ENCODE data around the gene KCNIP3. TPM values are rescaled to one million over a fixed set of nuclear protein-coding genes. Genes with fewer than 3 reads are reported as not detected.

The KCNIP3 gene
- total RNA-seq, 1 donor from 2014 or later: 0.68 TPM

DNA sequence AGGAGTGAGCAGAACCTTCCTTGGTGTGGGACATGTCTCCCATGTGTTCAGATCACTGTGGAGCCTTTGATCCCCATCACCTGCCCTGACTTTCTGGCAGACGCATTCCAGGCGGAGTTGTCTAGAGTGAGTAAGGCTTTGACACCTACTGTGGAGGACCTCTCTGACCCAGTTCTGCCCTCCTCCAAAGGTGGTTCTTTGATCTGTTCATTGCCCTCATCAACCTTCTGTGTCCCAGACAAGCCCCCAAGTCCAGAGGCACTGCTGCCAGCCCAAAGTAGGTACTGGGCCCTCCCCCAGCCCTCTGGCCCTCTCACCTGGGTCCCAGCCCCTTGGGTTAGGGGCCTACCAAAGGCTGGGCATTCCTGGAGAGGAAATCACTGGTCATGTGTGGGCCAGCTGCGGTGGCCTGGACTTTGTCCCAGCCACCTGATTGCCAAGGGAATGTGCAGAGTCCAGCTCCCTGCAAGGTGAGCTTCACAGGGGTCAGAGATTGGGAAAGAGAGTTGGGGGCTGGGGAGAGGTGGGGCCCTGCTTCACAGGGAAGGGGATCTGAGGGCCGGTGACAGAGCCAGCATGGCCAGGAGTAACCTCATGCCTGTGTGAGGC lies 93.2 kb downstream of the KCNIP3 start:
- Histone ChIP-seq H2AFZ (ENCODE audit: low read depth, low read length) (no peak overlapping the region), H4K20me1 (ENCODE audit: insufficient read depth, low read length) (no peaks in the 10 kb centered on the region), H3K27ac (ENCODE audit: low read depth, low read length) (no peak overlapping the region), H3K4me2 (ENCODE audit: low read length) (no peak overlapping the region), H3K27me3 (ENCODE audit: insufficient read depth, low read length) (peaks cover 2% of the 10 kb centered on the region), H3K36me3 (ENCODE audit: insufficient read depth, low read length) (no peaks in the 10 kb centered on the region), H3K9me3 (ENCODE audit: insufficient read depth, low read depth, low read length) (no peaks in the 10 kb centered on the region), H3K4me3 (ENCODE audit: insufficient read depth, low read depth, low read length) (no peak overlapping the region), H3K79me2 (ENCODE audit: insufficient read depth, low read length) (no peaks in the 10 kb centered on the region), H3K9ac (ENCODE audit: low read length) (no peak overlapping the region), H3K4me1 (ENCODE audit: insufficient read depth, low read length) (no peaks in the 10 kb centered on the region)
- TF ChIP-seq EZH2 (IDR thresholded peaks at IDR 0.05; ENCODE audit: insufficient read depth, low read length): no peak
- TF ChIP-seq, protein P1, sequence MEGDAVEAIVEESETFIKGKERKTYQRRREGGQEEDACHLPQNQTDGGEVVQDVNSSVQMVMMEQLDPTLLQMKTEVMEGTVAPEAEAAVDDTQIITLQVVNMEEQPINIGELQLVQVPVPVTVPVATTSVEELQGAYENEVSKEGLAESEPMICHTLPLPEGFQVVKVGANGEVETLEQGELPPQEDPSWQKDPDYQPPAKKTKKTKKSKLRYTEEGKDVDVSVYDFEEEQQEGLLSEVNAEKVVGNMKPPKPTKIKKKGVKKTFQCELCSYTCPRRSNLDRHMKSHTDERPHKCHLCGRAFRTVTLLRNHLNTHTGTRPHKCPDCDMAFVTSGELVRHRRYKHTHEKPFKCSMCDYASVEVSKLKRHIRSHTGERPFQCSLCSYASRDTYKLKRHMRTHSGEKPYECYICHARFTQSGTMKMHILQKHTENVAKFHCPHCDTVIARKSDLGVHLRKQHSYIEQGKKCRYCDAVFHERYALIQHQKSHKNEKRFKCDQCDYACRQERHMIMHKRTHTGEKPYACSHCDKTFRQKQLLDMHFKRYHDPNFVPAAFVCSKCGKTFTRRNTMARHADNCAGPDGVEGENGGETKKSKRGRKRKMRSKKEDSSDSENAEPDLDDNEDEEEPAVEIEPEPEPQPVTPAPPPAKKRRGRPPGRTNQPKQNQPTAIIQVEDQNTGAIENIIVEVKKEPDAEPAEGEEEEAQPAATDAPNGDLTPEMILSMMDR (IDR thresholded peaks at IDR 0.05; ENCODE audit: insufficient read depth, low read depth, low read length): no peak
- no peak overlapping the region for H3K4me3 Mint-ChIP-seq (ENCODE audit: unreplicated experiment)
- no peak for FAIRE-seq
- no peaks in the 10 kb centered on the region for H3K4me1 Mint-ChIP-seq (ENCODE audit: low read depth, unreplicated experiment)
- DNase-seq (ENCODE audit: low read depth): no peak
- H3K27me3 Mint-ChIP-seq (ENCODE audit: low read depth, unreplicated experiment): peaks cover 44% of the 10 kb centered on the region
- no peak overlapping the region for H3K27ac Mint-ChIP-seq (ENCODE audit: unreplicated experiment)
- peaks cover 11% of the 10 kb centered on the region for H3K9me3 Mint-ChIP-seq (ENCODE audit: unreplicated experiment)
- no peaks in the 10 kb centered on the region for H3K36me3 Mint-ChIP-seq (ENCODE audit: low read depth, unreplicated experiment)

DNA sequence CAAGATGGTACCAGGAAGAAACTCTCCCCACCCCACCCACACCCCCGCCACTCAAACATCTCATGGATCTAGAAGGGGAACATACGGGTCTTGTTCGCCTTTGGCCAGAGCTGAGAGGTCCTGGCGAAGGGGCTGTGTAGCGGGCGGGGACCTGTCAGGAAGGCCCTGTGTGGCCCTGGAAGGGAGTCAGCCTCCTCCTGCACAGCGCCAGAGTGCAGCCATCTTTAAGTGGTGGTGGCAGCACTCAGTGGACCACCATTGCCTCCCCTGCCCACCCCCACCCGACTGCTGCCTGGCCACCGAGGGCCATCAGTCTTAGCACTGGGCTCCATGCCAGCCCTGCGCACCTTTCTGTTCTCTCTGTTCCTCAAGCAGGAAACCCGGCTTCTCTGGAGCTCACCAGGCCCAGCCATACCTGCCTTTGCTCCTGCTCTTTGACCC lies 93.8 kb downstream of the KCNIP3 start:
- Mint-ChIP-seq H3K27me3 (ENCODE audit: low read depth, unreplicated experiment) (peaks cover 49% of the 10 kb centered on the region), H3K4me1 (ENCODE audit: low read depth, unreplicated experiment) (no peaks in the 10 kb centered on the region), H3K9me3 (ENCODE audit: unreplicated experiment) (peaks cover 11% of the 10 kb centered on the region), H3K27ac (ENCODE audit: unreplicated experiment) (no peak overlapping the region), H3K4me3 (ENCODE audit: unreplicated experiment) (no peak overlapping the region), H3K36me3 (ENCODE audit: low read depth, unreplicated experiment) (no peaks in the 10 kb centered on the region)
- no peak overlapping the region for H2AFZ ChIP-seq (ENCODE audit: low read depth, low read length)
- peaks cover 2% of the 10 kb centered on the region for H3K27me3 ChIP-seq (ENCODE audit: insufficient read depth, low read length)
- H3K4me2 ChIP-seq (ENCODE audit: low read length): no peak overlapping the region
- no peak for FAIRE-seq
- DNase-seq (ENCODE audit: low read depth): no peak
- H3K79me2 ChIP-seq (ENCODE audit: insufficient read depth, low read length): no peaks in the 10 kb centered on the region
- H3K27ac ChIP-seq (ENCODE audit: low read depth, low read length): no peak overlapping the region
- H4K20me1 ChIP-seq (ENCODE audit: insufficient read depth, low read length): no peaks in the 10 kb centered on the region
- no peak overlapping the region for H3K9ac ChIP-seq (ENCODE audit: low read length)
- no peaks in the 10 kb centered on the region for H3K36me3 ChIP-seq (ENCODE audit: insufficient read depth, low read length)
- no peaks in the 10 kb centered on the region for H3K4me1 ChIP-seq (ENCODE audit: insufficient read depth, low read length)
- no peak for TF ChIP-seq EZH2 (IDR thresholded peaks at IDR 0.05; ENCODE audit: insufficient read depth, low read length)
- TF ChIP-seq, protein P1 (IDR thresholded peaks at IDR 0.05; ENCODE audit: insufficient read depth, low read depth, low read length): no peak
- H3K9me3 ChIP-seq (ENCODE audit: insufficient read depth, low read depth, low read length): no peaks in the 10 kb centered on the region
- H3K4me3 ChIP-seq (ENCODE audit: insufficient read depth, low read depth, low read length): no peak overlapping the region

DNA sequence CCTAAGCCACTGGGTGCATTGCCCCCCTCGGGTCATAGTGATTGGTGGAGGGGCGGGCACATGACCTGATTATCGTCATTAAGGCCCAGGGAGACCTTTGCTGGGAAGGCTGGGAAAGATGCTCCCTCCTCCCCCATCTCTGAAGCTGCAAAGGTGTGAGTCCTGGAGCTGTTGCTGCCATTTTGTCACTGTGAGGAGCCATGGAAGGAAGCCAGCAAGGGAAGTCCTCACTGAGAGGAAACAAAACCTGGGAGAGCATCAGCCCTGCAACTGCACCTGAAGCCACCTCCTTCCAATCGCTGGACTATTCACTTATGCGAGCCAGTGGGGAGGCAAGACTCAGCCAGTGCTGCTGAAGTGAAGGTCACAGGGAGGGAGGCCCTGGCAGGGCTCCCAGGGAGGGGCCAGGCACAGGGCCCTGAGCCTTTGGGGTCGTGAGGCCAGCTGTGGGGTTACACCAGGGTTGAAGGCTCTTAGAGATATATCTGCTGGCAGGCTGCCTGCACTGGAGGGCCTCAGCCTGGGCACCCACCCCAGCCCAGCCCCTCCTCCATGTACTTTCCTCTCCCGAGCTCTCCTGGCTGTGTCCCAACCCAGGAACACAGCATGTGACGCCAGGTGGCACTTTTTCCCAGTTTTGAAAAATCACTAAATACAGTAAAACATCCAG lies 94.6 kb downstream of the KCNIP3 start:
- no peak overlapping the region for H3K4me3 ChIP-seq (ENCODE audit: insufficient read depth, low read depth, low read length)
- no peak overlapping the region for H3K4me2 ChIP-seq (ENCODE audit: low read length)
- Mint-ChIP-seq H3K4me3 (ENCODE audit: unreplicated experiment) (no peak overlapping the region), H3K9me3 (ENCODE audit: unreplicated experiment) (peaks cover 11% of the 10 kb centered on the region), H3K36me3 (ENCODE audit: low read depth, unreplicated experiment) (no peaks in the 10 kb centered on the region), H3K4me1 (ENCODE audit: low read depth, unreplicated experiment) (no peaks in the 10 kb centered on the region), H3K27ac (ENCODE audit: unreplicated experiment) (no peak overlapping the region), H3K27me3 (ENCODE audit: low read depth, unreplicated experiment) (peaks cover 50% of the 10 kb centered on the region)
- H3K79me2 ChIP-seq (ENCODE audit: insufficient read depth, low read length): no peaks in the 10 kb centered on the region
- no peaks in the 10 kb centered on the region for H3K4me1 ChIP-seq (ENCODE audit: insufficient read depth, low read length)
- no peaks in the 10 kb centered on the region for H3K9me3 ChIP-seq (ENCODE audit: insufficient read depth, low read depth, low read length)
- no peak overlapping the region for H3K27ac ChIP-seq (ENCODE audit: low read depth, low read length)
- FAIRE-seq (no peak), DNase-seq (ENCODE audit: low read depth) (no peak)
- no peaks in the 10 kb centered on the region for H3K36me3 ChIP-seq (ENCODE audit: insufficient read depth, low read length)
- H2AFZ ChIP-seq (ENCODE audit: low read depth, low read length): no peak overlapping the region
- H3K9ac ChIP-seq (ENCODE audit: low read length): no peak overlapping the region
- TF ChIP-seq, protein P1 (IDR thresholded peaks at IDR 0.05; ENCODE audit: insufficient read depth, low read depth, low read length): no peak
- no peak for TF ChIP-seq EZH2 (IDR thresholded peaks at IDR 0.05; ENCODE audit: insufficient read depth, low read length)
- H3K27me3 ChIP-seq (ENCODE audit: insufficient read depth, low read length): peaks cover 2% of the 10 kb centered on the region
- H4K20me1 ChIP-seq (ENCODE audit: insufficient read depth, low read length): no peaks in the 10 kb centered on the region

Data from astrocyte (in vitro differentiated cells and primary cell).